Fibroblast of pulmonary artery (primary cell): ENCODE data around the gene DNAJB8.

ENCODE experiments used
- DNase-seq: peaks from one replicate; pipeline ENCODE4 v3.0.0-alpha.2; 2010; ENCODE audit warnings: low read depth
- H3K4me3 ChIP-seq: replicated peaks from 2 replicates; pipeline ENCODE4 v1.5.1; 2011; ENCODE audit warnings: low read depth, mild to moderate bottlenecking, control low read depth, low read length, moderate library complexity
- CTCF ChIP-seq: IDR thresholded peaks from 2 replicates; pipeline ENCODE4 v1.5.1; 2011; ENCODE audit warnings: mild to moderate bottlenecking, control low read depth, low read length, inconsistent platforms; ENCODE audit errors: missing control alignments

DNAJB8 gene

GRCh38 chr3:128427872-128428822, 38.5 kb downstream of the DNAJB8 start:
- no peak for TF ChIP-seq CTCF
- no peak overlapping the region for H3K4me3 ChIP-seq
- DNase-seq = no peak

- H3K4me3 ChIP-seq = no peak overlapping the region
- TF ChIP-seq CTCF = no peak
- no peak for DNase-seq
Measured at GRCh38 chr3:128427175-128427857, 39.4 kb downstream of the DNAJB8 start.

- peak; percentile 32 for TF ChIP-seq CTCF
- DNase-seq = peak; percentile 23
- H3K4me3 ChIP-seq = peak overlapping the region; percentile 14
Measured at GRCh38 chr3:128426128-128426921, 40.4 kb downstream of the DNAJB8 start.

DNA sequence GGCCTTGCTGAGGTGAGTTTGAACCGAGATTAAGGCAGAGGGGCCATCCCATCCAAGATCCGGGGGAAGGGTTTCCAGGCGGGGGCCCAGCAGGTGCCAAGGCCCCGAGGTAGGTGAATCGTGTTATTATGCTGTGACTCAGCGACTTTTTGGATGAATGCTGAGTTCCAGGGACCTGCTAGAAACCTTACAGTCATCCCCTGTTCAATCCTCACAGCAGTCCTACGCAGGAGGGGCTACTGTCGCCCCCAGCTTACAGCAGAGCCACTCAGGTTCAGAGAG, 40.9 kb downstream of the DNAJB8 start:
- DNase-seq = no peak
- no peak for TF ChIP-seq CTCF
- no peak overlapping the region for H3K4me3 ChIP-seq

DNA sequence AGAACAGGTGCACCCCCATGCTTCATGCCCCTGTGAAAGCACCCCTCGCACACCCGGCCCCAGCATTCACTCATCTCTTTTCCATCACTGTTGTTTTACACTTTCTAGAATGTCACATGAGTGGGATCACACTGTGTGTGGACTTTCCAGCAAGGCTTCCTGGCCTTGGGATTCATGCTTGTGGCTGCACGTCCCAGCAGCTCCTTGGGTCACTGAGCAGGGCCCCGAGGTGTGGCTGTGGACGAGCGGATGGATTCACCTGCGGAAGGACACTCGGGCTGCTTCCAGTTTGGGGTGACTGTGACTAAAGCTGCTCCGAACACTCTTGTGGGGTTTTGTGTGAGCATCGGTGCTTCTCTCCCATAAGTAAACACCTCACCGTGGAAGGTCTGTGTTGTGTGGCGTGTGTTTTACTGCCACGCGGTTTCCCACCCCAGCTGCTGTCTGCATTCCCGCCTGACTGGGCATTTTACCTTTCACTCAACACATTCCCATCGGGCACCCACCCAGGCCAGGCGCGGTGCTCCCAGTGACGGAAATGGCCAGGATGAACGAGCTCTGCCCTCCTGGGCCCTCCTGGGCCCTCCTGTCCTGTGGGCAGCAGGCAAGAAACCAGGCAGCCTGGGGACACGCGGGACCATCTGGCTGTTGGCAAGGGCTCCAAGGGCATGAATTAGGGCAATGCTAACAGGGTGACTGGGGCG, 41.4 kb downstream of the DNAJB8 start:
- no peak for TF ChIP-seq CTCF
- no peak for DNase-seq
- no peak overlapping the region for H3K4me3 ChIP-seq

DNA sequence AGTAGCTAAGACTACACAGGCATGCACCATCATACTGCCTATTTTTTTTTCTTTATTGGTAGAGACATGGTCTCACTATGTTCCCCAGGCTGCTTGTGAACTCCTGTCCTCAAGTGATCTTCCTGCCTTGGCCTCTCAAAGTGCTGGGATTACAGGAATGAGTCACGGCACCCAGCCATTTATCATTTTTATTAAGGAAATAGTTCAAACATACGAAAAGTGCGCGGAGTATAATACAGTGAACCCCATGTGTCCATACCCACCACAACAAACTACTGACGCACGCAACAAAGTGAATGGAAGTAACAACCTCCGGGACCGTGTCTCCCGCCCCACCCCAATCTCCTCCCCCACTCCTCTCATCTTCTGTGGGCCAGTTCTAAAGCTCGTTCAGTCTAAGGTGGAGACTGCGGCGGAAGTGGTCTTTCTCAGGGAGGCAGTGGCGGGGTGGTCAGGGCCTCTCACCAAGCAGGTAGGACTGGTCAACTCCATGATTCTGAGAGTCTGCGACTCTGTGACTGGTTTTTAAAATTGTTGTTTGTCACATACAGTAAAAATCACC, 42.1 kb downstream of the DNAJB8 start:
- no peak for TF ChIP-seq CTCF
- H3K4me3 ChIP-seq = no peak overlapping the region
- peak; percentile 20 for DNase-seq
